ENCODE data around the gene CKLF.

Gene CKLF

DNA sequence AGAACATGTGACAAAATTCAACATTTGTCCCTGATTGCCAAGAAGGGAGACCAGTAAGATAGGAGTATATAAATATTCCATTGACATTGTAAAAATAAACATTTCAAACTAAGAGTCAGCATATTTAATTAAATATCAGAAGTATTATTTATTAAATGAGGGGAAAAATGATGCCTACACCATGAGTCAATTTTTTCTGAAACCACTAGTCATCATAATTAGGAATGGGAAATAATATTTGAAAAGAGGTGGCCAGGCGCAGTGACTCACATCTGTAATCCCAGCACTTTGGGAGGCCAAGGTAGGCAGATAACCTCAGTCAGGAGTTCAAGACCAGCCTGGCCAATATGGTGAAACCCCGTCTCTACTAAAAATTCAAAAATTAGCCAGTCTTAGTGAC is 16.0 kb downstream of the CKLF start:
- Mint-ChIP-seq H3K27me3 (no peaks in the 10 kb centered on the region), H3K36me3 (peaks cover 18% of the 10 kb centered on the region), H3K27ac (no peak overlapping the region), H3K4me3 (no peak overlapping the region), H3K9me3 (no peaks in the 10 kb centered on the region), H3K4me1 (peaks cover 7% of the 10 kb centered on the region)
- no peak for ATAC-seq

DNA sequence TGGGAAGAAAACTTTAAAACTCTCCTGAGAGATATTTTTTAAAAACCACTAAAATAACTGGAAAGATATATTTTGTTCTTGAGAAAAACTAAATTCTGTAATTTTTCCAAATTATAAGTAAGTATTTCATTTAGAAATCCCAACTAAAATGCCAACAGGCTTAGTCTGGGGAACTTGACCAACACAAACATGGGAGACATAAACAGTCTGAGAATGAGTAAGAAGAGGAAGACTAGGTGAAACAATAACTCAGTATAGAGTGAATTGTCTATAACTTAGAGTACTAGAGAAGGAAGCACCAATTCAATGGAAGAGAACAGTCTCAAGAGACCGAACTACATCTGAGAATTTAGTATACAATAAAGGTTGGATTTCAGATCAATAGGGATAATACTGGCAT is 16.8 kb downstream of the CKLF start:
- no peak overlapping the region for H3K4me3 Mint-ChIP-seq
- no peak for ATAC-seq
- H3K9me3 Mint-ChIP-seq: no peaks in the 10 kb centered on the region
- H3K4me1 Mint-ChIP-seq: peaks cover 7% of the 10 kb centered on the region
- peaks cover 18% of the 10 kb centered on the region for H3K36me3 Mint-ChIP-seq
- H3K27me3 Mint-ChIP-seq: no peaks in the 10 kb centered on the region
- H3K27ac Mint-ChIP-seq: no peak overlapping the region

DNA sequence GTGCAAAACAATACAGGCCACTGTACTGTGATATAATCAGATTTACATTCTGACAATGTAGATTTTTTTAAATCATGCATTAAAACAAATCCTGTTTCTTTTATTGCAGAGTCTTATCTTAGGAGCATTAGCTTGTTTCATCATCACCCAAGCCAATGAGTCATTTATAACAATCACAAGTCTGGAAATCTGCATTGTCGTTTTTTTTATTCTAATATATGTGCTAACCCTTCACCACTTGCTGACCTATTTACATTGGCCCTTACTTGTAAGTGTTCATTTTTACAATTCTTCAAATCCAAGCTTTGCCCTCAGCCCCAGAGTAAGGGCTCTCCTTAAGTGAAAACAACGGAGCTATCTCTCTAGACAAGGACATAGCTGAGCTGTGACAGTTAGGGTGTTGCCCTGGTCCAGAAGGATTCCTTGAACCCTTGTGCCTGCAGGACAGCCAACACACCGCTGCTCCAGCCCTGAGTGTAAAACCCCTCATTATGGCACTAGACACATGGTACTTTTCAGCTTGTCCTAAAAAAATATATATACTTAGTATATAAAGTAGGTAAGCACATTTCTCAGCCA is 17.5 kb downstream of the CKLF start:
- ATAC-seq: no peak
- Mint-ChIP-seq H3K4me3 (no peak overlapping the region), H3K4me1 (peaks cover 7% of the 10 kb centered on the region), H3K27me3 (no peaks in the 10 kb centered on the region), H3K27ac (no peak overlapping the region), H3K9me3 (no peaks in the 10 kb centered on the region), H3K36me3 (peaks cover 18% of the 10 kb centered on the region)

DNA sequence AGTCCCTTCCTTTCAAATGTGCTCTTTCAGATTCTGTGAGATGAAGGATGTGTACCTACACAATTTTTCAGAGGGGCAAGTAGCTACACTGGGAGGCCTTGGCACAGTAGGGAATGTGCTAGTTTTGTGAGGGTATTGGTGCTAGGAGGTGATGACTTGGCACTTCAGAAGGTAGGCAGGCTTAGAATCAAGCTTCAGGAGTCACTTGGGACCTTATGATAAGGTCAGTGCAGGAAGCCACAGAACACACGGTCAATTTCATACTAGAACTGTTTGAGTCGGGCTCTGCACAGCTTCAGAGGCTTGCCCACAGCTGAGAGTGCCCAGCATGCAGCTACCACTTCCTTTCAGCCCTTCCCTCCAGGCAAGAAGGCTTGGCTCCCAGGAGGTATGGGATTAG is 20.0 kb downstream of the CKLF start:
- Mint-ChIP-seq H3K27ac (no peak overlapping the region), H3K4me3 (no peak overlapping the region), H3K27me3 (peaks cover 5% of the 10 kb centered on the region), H3K4me1 (peaks cover 7% of the 10 kb centered on the region), H3K9me3 (no peaks in the 10 kb centered on the region), H3K36me3 (peaks cover 4% of the 10 kb centered on the region)
- ATAC-seq: no peak

DNA sequence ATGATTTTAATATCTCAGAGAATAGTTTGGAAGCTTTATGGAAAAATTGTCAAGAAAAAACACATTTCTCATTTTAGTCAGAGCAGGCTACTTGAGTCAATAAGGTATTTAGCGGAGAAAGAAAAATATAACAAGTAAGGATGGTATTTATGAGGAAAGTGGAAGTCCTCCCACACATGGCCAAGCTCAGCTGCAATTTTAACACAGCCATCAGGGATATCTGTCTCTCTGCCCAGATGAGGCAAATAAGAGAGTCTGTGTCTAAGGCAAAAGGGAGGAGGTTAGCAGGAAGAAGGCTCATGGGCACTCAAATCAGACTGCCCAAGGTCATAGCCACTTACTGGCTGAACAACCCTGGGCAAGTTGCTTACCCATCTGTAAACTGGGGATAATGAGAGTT is 21.7 kb downstream of the CKLF start:
- no peaks in the 10 kb centered on the region for H3K9me3 Mint-ChIP-seq
- no peaks in the 10 kb centered on the region for H3K36me3 Mint-ChIP-seq
- no peak overlapping the region for H3K4me3 Mint-ChIP-seq
- no peak for ATAC-seq
- H3K27me3 Mint-ChIP-seq: peaks cover 22% of the 10 kb centered on the region
- H3K4me1 Mint-ChIP-seq: peaks cover 15% of the 10 kb centered on the region
- H3K27ac Mint-ChIP-seq: no peak overlapping the region

DNA sequence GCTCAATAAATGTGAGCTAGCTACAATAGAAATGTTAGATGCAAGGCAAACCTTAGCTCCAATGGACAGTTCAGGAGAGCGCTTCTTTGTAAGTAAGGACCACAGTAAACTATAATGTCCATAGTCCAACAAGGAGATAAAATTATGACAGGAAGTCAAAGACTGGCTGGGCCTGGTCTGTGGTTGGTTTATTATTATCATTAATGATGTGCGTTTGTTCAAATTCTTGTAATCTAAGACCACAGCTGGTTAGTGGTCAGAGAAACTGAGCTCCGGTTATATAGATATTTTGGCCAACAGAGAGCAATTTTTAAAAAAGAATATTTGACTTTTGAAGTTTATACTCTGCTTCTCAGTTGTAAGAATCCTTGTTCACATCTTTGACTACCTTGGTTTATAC is 22.2 kb downstream of the CKLF start:
- no peak for ATAC-seq
- Mint-ChIP-seq H3K36me3 (no peaks in the 10 kb centered on the region), H3K4me3 (no peak overlapping the region)

DNA sequence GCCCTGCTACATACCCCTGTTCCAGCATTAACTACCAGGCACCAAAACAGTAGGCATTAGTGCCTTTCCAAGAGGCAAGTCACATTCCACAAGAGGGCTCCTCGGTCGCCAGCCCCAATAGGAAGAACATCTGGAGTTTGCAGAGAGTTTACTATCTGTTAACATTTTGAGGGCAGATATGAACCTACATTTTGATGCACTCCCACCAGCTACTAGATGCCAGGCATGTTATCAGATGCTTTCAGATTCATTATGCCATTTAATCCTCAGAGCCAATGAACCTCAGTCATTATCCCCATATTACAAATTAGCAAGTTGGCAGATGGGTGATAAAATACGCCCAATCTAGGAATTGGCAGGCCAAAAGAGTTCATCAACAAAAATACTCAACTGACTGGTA is 22.7 kb downstream of the CKLF start:
- no peak overlapping the region for H3K27ac Mint-ChIP-seq
- no peaks in the 10 kb centered on the region for H3K9me3 Mint-ChIP-seq
- peaks cover 15% of the 10 kb centered on the region for H3K4me1 Mint-ChIP-seq

More for the DNA sequence above, 22.2 kb downstream of the CKLF start:
- Mint-ChIP-seq H3K9me3 (no peaks in the 10 kb centered on the region), H3K4me1 (peaks cover 15% of the 10 kb centered on the region), H3K27ac (no peak overlapping the region), H3K27me3 (peaks cover 27% of the 10 kb centered on the region)

DNA sequence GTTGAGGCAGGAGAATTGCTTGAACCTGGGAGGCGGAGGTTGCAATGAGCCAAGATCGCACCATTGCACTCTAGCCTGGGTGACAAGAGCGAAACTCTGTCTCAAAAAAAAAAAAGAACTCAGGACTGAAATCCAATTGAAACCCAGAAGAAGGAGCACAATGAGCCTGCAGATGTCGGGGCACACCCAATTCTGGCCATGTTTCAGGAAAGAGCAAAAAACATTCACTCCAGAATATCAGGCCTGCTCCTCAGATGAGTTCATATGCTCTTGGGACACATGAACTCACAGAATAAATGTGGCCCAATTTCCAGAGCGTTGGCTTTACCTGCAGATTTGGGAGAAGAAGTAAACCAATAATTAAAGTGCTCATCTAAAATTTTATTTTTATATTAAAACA is 23.9 kb downstream of the CKLF start:
- Mint-ChIP-seq H3K4me1 (peaks cover 15% of the 10 kb centered on the region), H3K27me3 (peaks cover 35% of the 10 kb centered on the region), H3K36me3 (no peaks in the 10 kb centered on the region), H3K27ac (no peak overlapping the region), H3K4me3 (no peak overlapping the region), H3K9me3 (no peaks in the 10 kb centered on the region)
- ATAC-seq: no peak

More for the DNA sequence above, 22.7 kb downstream of the CKLF start:
- Mint-ChIP-seq H3K4me3 (no peak overlapping the region), H3K27me3 (peaks cover 32% of the 10 kb centered on the region), H3K36me3 (no peaks in the 10 kb centered on the region)
- ATAC-seq: no peak

DNA sequence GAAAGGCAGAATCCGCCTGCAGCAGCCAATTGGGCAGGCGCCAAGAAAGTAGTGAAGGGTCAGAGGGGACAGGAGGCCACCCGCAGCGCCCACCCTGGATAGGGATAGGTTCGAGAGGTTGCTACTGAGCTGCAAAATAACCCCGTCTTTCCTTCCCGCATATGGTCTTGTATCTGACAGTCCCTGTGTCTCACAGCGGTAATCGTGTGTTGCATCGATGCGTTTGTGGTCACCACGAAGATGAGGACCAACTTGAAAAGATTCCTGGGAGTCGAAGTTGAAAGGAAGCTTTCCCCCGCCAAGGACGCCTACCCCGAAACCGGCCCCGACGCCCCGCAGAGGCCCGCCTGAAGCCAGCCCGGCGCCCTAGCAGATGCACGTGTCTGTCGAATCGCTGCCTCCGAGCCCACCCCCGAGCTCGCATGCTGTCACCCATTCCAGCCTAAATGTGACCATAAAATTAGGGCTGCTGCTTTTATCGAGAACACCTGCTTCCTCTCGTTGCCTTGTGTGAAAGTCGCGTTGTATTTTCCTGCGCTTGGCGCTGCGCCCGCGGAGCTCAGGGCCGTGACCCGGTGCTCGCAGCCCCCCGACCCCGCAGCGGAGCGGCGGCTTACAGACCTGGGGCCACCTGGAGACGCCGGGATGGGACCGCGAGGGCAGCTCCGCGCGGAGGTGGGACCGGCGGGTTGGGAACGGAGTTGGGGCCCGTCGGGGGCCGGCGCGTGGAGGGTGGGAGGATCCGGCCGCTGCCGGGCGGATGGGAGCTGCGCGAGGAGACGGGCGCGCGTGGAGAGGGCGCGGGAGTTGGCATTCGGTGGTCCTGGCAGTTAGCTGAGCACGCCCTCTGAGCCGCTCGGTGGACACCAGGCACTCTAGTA is 26.5 kb downstream of the CKLF start, which contains the start of gene CMTM2:
TSS of gene CMTM2 (plus strand) at position 813 of the 881 bp plus-strand sequence. CDS start 145 bp downstream, outside the sequence.
- Mint-ChIP-seq H3K36me3 (peaks cover 6% of the 10 kb centered on the region), H3K4me3 (peak within 1 kb of the TSS; percentile 43), H3K9me3 (peaks cover 3% of the 10 kb centered on the region), H3K4me1 (peaks cover 8% of the 10 kb centered on the region), H3K27me3 (peaks cover 35% of the 10 kb centered on the region), H3K27ac (no peak within 1 kb of the TSS)
- ATAC-seq: peak; percentile 20

DNA sequence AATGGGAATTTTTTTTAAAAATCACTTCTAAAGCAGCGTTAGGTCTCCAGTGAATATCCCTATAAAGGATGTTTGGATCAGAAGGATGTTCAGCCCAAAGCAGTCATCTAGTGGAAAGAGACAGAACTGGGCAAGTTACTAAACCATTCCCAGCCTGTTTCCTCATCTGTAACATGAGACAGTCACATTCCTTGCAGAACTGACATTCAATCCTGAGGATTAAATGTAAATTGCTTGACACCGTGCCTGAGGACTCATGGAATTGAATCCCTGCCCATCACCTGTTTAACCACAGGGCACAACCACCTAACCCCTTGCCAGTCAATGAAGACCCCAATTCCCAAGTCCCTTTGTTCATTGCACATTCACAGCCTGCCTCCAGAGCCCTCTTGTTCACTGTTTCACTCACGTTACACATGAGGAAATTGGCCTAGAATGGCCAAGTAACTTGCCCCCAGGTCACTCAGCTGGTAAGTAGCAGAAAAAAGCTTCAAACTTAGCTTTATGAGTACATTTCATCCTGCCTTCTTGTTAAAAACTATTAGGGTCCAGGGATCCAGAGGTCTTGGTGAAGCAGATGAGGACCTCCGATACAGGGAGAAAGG is 28.3 kb downstream of the CKLF start:
- no peak for ATAC-seq
- Mint-ChIP-seq H3K4me1 (peaks cover 11% of the 10 kb centered on the region), H3K4me3 (no peak overlapping the region), H3K27ac (no peak overlapping the region), H3K27me3 (peaks cover 35% of the 10 kb centered on the region), H3K36me3 (peaks cover 6% of the 10 kb centered on the region), H3K9me3 (peaks cover 3% of the 10 kb centered on the region)

DNA sequence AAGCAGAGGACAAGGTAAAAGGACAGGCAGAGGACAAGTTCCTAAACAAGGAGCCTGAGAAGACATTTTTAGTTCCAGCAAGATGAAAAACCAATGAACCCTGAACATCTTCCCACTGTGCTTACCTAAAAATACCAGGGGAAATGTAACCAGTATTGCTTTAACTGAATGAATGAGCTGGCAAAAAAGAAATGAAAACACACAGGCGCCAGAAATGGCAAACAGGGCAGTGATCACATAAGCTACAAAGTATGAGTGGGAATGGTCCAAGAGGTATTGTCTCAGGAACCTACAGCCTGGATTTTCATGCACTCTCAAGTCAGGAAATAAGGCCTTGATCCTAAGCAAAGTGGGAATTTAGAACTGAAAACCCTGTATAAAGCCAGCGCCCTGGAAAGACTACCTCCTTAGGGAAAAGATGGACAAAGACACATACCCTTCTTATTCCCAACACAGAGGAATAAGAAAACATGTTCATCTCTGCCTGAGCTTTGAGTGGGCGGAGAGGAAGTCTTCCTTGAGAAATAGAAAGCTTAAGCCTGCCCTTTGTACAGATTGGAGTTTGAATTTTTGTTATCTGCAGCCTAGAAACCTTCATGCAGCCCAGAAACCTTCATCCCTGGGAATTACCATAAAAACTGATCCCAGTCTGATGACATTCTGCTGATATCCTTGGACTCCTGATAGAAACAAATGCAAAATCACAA is 29.0 kb downstream of the CKLF start:
- H3K9me3 Mint-ChIP-seq: peaks cover 3% of the 10 kb centered on the region
- H3K27me3 Mint-ChIP-seq: peaks cover 35% of the 10 kb centered on the region
- ATAC-seq: no peak
- H3K27ac Mint-ChIP-seq: no peak overlapping the region
- H3K36me3 Mint-ChIP-seq: peaks cover 6% of the 10 kb centered on the region
- peaks cover 15% of the 10 kb centered on the region for H3K4me1 Mint-ChIP-seq
- H3K4me3 Mint-ChIP-seq: no peak overlapping the region

DNA sequence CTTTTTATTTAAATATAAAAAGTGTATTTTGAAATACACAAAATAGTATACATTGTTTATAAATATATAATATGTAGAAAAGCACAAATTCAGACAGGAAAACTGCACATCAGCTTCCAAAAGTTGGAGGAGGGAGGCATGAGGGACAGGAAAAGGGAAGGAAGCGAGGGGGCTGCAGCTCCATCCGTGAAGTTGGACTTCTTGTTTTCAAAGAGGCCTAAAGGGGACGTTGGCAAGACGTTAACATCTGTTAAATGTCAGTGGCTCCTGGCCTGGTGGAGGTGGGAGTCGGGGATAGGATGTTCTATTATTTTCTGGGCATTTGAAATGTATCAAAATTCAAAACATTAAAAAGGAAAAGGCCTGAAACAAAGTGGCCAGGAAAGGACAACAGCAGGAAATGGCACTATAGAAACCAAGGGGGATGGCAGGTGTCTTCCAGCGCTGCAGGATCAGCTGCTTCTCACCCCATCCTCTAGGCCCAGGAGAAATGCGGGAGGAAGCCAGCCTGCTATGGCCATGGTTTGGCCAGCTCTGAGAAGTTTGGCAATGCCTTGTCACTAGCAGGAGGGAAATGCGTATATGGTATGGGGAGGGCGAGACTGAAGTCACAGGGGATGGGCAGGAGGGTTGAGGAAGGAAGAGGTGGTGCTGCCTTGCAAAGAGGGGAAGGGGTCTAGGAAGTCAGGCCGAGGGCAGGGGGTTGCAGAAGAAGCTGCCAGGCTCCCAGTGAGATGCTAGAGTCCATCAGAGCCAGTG is 33.3 kb downstream of the CKLF start:
- ATAC-seq: no peak
- Mint-ChIP-seq H3K9me3 (peaks cover 3% of the 10 kb centered on the region), H3K4me1 (peaks cover 27% of the 10 kb centered on the region), H3K36me3 (peaks cover 6% of the 10 kb centered on the region), H3K27ac (no peak overlapping the region), H3K27me3 (peaks cover 5% of the 10 kb centered on the region), H3K4me3 (no peak overlapping the region)

DNA sequence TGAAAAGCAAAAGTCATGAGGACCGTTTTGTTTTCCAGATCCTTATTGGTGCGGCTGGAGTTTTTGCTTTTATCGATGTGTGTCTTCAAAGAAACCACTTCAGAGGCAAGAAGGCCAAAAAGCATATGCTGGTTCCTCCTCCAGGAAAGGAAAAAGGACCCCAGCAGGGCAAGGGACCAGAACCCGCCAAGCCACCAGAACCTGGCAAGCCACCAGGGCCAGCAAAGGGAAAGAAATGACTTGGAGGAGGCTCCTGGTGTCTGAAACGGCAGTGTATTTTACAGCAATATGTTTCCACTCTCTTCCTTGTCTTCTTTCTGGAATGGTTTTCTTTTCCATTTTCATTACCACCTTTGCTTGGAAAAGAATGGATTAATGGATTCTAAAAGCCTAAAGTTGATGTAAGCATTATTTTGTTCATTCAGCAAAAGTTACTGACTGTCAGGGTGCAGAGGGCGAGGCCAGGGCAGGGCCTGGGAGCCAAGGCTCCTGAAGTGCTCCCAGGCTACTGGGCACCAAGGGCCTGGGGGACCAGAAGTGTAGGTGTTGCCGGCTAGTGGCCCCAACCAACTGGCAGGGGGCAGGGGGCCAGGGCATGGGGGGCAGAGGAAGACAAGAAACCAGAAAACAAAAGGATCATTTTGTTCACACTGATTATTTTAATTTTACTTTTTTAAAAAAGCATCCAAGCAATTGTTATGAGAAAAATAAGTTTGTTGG is 35.7 kb downstream of the CKLF start:
- H3K36me3 Mint-ChIP-seq: no peaks in the 10 kb centered on the region
- ATAC-seq: peak; percentile 42

More for the DNA sequence above, 35.7 kb downstream of the CKLF start:
- H3K27me3 Mint-ChIP-seq: peaks cover 21% of the 10 kb centered on the region
- no peaks in the 10 kb centered on the region for H3K9me3 Mint-ChIP-seq
- no peak overlapping the region for H3K27ac Mint-ChIP-seq
- H3K4me3 Mint-ChIP-seq: no peak overlapping the region
- H3K4me1 Mint-ChIP-seq: peaks cover 30% of the 10 kb centered on the region
